HL-60 (cell line): ENCODE data around the gene HRG.

ENCODE experiments used
- TF ChIP-seq, protein P1 (sequence below): IDR thresholded peaks from one replicate; pipeline ENCODE4 v1.5.1; 2011; ENCODE audit warnings: low read length, control low read depth, inconsistent platforms; ENCODE audit not compliant: insufficient read depth
- TF ChIP-seq, protein P2 (sequence below): IDR thresholded peaks from 2 replicates; pipeline ENCODE4 v1.6.1; 2012; ENCODE audit warnings: low read depth; ENCODE audit not compliant: insufficient replicate concordance

GRCh38 chr3:186663361-186664118 lies 2.3 kb upstream of the HRG start:
- TF ChIP-seq, protein P1, sequence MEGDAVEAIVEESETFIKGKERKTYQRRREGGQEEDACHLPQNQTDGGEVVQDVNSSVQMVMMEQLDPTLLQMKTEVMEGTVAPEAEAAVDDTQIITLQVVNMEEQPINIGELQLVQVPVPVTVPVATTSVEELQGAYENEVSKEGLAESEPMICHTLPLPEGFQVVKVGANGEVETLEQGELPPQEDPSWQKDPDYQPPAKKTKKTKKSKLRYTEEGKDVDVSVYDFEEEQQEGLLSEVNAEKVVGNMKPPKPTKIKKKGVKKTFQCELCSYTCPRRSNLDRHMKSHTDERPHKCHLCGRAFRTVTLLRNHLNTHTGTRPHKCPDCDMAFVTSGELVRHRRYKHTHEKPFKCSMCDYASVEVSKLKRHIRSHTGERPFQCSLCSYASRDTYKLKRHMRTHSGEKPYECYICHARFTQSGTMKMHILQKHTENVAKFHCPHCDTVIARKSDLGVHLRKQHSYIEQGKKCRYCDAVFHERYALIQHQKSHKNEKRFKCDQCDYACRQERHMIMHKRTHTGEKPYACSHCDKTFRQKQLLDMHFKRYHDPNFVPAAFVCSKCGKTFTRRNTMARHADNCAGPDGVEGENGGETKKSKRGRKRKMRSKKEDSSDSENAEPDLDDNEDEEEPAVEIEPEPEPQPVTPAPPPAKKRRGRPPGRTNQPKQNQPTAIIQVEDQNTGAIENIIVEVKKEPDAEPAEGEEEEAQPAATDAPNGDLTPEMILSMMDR = no peak
- TF ChIP-seq, protein P2, sequence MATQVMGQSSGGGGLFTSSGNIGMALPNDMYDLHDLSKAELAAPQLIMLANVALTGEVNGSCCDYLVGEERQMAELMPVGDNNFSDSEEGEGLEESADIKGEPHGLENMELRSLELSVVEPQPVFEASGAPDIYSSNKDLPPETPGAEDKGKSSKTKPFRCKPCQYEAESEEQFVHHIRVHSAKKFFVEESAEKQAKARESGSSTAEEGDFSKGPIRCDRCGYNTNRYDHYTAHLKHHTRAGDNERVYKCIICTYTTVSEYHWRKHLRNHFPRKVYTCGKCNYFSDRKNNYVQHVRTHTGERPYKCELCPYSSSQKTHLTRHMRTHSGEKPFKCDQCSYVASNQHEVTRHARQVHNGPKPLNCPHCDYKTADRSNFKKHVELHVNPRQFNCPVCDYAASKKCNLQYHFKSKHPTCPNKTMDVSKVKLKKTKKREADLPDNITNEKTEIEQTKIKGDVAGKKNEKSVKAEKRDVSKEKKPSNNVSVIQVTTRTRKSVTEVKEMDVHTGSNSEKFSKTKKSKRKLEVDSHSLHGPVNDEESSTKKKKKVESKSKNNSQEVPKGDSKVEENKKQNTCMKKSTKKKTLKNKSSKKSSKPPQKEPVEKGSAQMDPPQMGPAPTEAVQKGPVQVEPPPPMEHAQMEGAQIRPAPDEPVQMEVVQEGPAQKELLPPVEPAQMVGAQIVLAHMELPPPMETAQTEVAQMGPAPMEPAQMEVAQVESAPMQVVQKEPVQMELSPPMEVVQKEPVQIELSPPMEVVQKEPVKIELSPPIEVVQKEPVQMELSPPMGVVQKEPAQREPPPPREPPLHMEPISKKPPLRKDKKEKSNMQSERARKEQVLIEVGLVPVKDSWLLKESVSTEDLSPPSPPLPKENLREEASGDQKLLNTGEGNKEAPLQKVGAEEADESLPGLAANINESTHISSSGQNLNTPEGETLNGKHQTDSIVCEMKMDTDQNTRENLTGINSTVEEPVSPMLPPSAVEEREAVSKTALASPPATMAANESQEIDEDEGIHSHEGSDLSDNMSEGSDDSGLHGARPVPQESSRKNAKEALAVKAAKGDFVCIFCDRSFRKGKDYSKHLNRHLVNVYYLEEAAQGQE = no peak
